ENCODE results near the gene PM20D1. TPM values are rescaled to one million over a fixed set of nuclear protein-coding genes. Genes with fewer than 3 reads are reported as not detected.

PM20D1 gene
- total RNA-seq, 1 donor from 2014 or later: not detected

- no peak for TF ChIP-seq CTCF (IDR thresholded peaks at IDR 0.05)
- DNase-seq (ENCODE audit: extremely low spot score, unreplicated experiment): no peak
- Mint-ChIP-seq H3K36me3 (ENCODE audit: unreplicated experiment) (no peaks in the 10 kb centered on the region), H3K4me3 (ENCODE audit: unreplicated experiment) (no peak overlapping the region), H3K27ac (ENCODE audit: unreplicated experiment) (no peak overlapping the region), H3K9me3 (ENCODE audit: unreplicated experiment) (no peaks in the 10 kb centered on the region), H3K27me3 (ENCODE audit: unreplicated experiment) (peaks cover 14% of the 10 kb centered on the region), H3K4me1 (ENCODE audit: unreplicated experiment) (no peaks in the 10 kb centered on the region)
Observed at GRCh38 chr1:205782627-205783432, 67.1 kb downstream of the PM20D1 start.

- H3K9me3 Mint-ChIP-seq (ENCODE audit: unreplicated experiment): no peaks in the 10 kb centered on the region
- TF ChIP-seq CTCF (IDR thresholded peaks at IDR 0.05): no peak
- peaks cover 14% of the 10 kb centered on the region for H3K27me3 Mint-ChIP-seq (ENCODE audit: unreplicated experiment)
- H3K4me1 Mint-ChIP-seq (ENCODE audit: unreplicated experiment): peaks cover 9% of the 10 kb centered on the region
- no peaks in the 10 kb centered on the region for H3K36me3 Mint-ChIP-seq (ENCODE audit: unreplicated experiment)
- no peak for DNase-seq (ENCODE audit: extremely low spot score, unreplicated experiment)
- no peak overlapping the region for H3K27ac Mint-ChIP-seq (ENCODE audit: unreplicated experiment)
- no peak overlapping the region for H3K4me3 Mint-ChIP-seq (ENCODE audit: unreplicated experiment)
Observed at GRCh38 chr1:205780335-205780734, 69.6 kb downstream of the PM20D1 start.

Other genes with a start within 250 kb of the PM20D1 start
- 46.4 and 50.4 TPM in 2 replicates for gene ELK4, start 218.1 kb downstream of the PM20D1 start, total RNA-seq
- gene SLC45A3, start 169.6 kb downstream of the PM20D1 start, total RNA-seq: 1.1 and 1.6 TPM in 2 replicates
- 189 and 215 TPM in 2 replicates for gene NUCKS1, start 100.0 kb downstream of the PM20D1 start, total RNA-seq
- 32.0 and 34.2 TPM in 2 replicates for gene RAB29, start 74.7 kb downstream of the PM20D1 start, total RNA-seq
- gene SLC41A1, start 36.9 kb downstream of the PM20D1 start, total RNA-seq: 25.6 and 29.5 TPM in 2 replicates
- gene SLC26A9, start 93.3 kb upstream of the PM20D1 start, total RNA-seq: not detected in 2 replicates
- 0.78 TPM in 2 replicates for gene RAB7B, start 153.3 kb upstream of the PM20D1 start, total RNA-seq
- gene CTSE, start 173.8 kb upstream of the PM20D1 start, total RNA-seq: not detected in 2 replicates
- not detected in 2 replicates for gene RHEX, start 203.0 kb upstream of the PM20D1 start, total RNA-seq

Measured in osteocyte (in vitro differentiated cells).